Measurements from ENCODE around the gene SDK1. TPM values are rescaled to one million over a fixed set of nuclear protein-coding genes. Genes with fewer than 3 reads are reported as not detected.

Gene SDK1
- total and polyA plus RNA-seq, 10 of the 15 experiments (the other 5 are each of a cell fraction or from before 2014, with no cell fraction given), result 0.14 to 0.33 TPM; not detected in 8

DNA sequence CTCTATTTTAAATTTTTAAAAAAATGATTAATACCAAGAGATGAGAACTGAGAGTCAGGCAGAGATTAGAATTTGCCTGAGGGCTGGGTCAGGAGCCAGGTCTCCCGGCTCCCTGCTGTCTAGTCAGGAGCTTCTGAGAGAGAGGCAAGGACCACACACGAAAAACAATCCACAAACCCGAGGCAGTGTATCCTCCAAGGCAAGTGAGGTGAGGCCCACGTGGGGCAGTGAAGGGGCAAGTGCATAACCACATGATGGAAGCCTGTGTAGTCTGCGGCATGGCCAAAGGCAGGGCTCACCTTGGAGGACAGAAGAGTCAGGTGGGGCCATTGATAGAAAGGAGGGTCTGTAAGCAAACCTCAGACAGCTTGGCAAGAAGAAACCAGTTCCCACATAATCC, 839.9 kb downstream of the SDK1 start (continued):
- no peak for TF ChIP-seq EZH2 (IDR thresholded peaks at IDR 0.05; ENCODE audit: borderline replicate concordance, control insufficient read depth, low read depth, low read length)
- no peak for TF ChIP-seq CEBPB (IDR thresholded peaks at IDR 0.05; ENCODE audit: borderline replicate concordance in 1 of 2, low read depth in 2 of 2, low read length in 2 of 2)
- TF ChIP-seq CHD4 (IDR thresholded peaks at IDR 0.05), result no peak

DNA sequence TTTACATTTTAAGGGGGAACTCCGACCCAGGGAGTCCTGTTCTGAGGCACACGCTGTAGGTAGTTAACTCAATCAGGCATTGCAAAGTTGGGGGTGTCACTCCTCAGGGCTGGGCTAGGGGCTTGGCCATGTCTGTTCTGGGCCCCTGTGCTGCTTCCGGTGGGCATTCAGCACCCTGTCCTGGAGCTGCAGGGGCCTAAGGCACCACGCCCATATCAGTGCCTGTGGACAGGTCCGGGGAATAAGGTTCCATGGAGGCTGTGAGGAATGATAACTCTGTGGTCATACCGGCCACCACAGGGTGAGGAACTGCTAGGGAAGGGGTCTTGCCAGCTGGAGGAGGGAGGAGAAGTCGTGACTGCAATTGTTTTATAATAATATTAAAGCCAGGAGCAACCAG, 842.0 kb downstream of the SDK1 start:
- no peak overlapping the region for H2AFZ ChIP-seq (ENCODE audit: control insufficient read depth, low read depth, low read length)
- H3K4me1 ChIP-seq (ENCODE audit: control insufficient read depth, insufficient read depth, low read length), result no peaks in the 10 kb centered on the region
- no peak overlapping the region for H3K4me3 ChIP-seq
- H3K9ac ChIP-seq (ENCODE audit: control insufficient read depth, insufficient read depth, low read length), result no peak overlapping the region
- ChIA-PET SMC1A (ENCODE audit: uncharacterized antibody, unreplicated experiment) (no interaction called here), POLR2A (no interaction called here), RAD21 (ENCODE audit: unreplicated experiment) (no interaction called here), CTCF (interaction anchor here (0.9 kb wide), 1 partner anchor 254 kb away, joined by 3 read pairs; no protein-coding TSS in a partner anchor)
- H3K79me2 ChIP-seq (ENCODE audit: control insufficient read depth, insufficient read depth, low read length), result no peaks in the 10 kb centered on the region
- no peaks in the 10 kb centered on the region for H3K27me3 ChIP-seq (replicated peaks in 1 of 2; ENCODE audit: control insufficient read depth in 2 of 2, insufficient read depth in 2 of 2, low read length in 1 of 2)
- H3K9me3 ChIP-seq (replicated peaks; ENCODE audit: control insufficient read depth, insufficient read depth, low read length), result no peaks in the 10 kb centered on the region; the same call in 2 of the 3 replicates
- TF ChIP-seq POLR2AphosphoS2 (IDR thresholded peaks at IDR 0.05; ENCODE audit: low read depth, low read length) (no peak), KDM1A (IDR thresholded peaks at IDR 0.05; ENCODE audit: borderline replicate concordance) (no peak)
- no peaks in the 10 kb centered on the region for H3K36me3 ChIP-seq (ENCODE audit: control insufficient read depth in 2 of 2, insufficient read depth in 2 of 2, low read length in 1 of 2)
- no peak overlapping the region for H3K4me2 ChIP-seq (ENCODE audit: control insufficient read depth, insufficient read depth)
- BruUV-seq (replicated peaks), result no TSS peak
- no peaks in the 10 kb centered on the region for H4K20me1 ChIP-seq (ENCODE audit: control insufficient read depth, insufficient read depth)
- ATAC-seq (no peak), DNase-seq (ENCODE audit: low read depth, low spot score) (no peak), FAIRE-seq (no peak)
- in situ Hi-C loops (cut with MboI), result no loop called here
- 22% methylated on average over 7 of the region's 7 CpGs for WGBS (ENCODE audit: insufficient coverage, insufficient replicate concordance, low lambda C conversion rate, missing lambda C conversion rate)
- intact Hi-C loops (cut with micrococcal nuclease; ENCODE audit: unreplicated experiment), result no loop called here
- no peak overlapping the region for H3K27ac ChIP-seq (ENCODE audit: control insufficient read depth, insufficient read depth)

GRCh38 chr7:4143511-4144171, 842.6 kb downstream of the SDK1 start:
- Histone ChIP-seq H3K9ac (ENCODE audit: control insufficient read depth, insufficient read depth, low read length) (no peak overlapping the region), H3K36me3 (ENCODE audit: control insufficient read depth in 2 of 2, insufficient read depth in 2 of 2, low read length in 1 of 2) (no peaks in the 10 kb centered on the region), H2AFZ (ENCODE audit: control insufficient read depth, low read depth, low read length) (no peak overlapping the region), H3K4me1 (ENCODE audit: control insufficient read depth, insufficient read depth, low read length) (no peaks in the 10 kb centered on the region), H3K79me2 (ENCODE audit: control insufficient read depth, insufficient read depth, low read length) (no peaks in the 10 kb centered on the region), H3K4me3 (no peak overlapping the region), H3K27ac (ENCODE audit: control insufficient read depth, insufficient read depth) (no peak overlapping the region), H3K4me2 (ENCODE audit: control insufficient read depth, insufficient read depth) (no peak overlapping the region), H3K9me3 (replicated peaks; ENCODE audit: control insufficient read depth, insufficient read depth, low read length) (no peaks in the 10 kb centered on the region; the same call in 2 of the 3 replicates), H4K20me1 (ENCODE audit: control insufficient read depth, insufficient read depth) (no peaks in the 10 kb centered on the region), H3K27me3 (replicated peaks in 1 of 2; ENCODE audit: control insufficient read depth in 2 of 2, insufficient read depth in 2 of 2, low read length in 1 of 2) (no peaks in the 10 kb centered on the region)
- no TSS peak for BruUV-seq (replicated peaks)
- ChIA-PET CTCF (no interaction called here), RAD21 (ENCODE audit: unreplicated experiment) (no interaction called here), SMC1A (ENCODE audit: uncharacterized antibody, unreplicated experiment) (no interaction called here), POLR2A (no interaction called here)
- no peak for DNase-seq (ENCODE audit: low read depth, low spot score)
- in situ Hi-C loops (cut with MboI) (no loop called here), intact Hi-C loops (cut with micrococcal nuclease; ENCODE audit: unreplicated experiment) (no loop called here)
- no peak for FAIRE-seq
- WGBS (ENCODE audit: insufficient coverage, insufficient replicate concordance, low lambda C conversion rate, missing lambda C conversion rate), result 59% methylated on average over 23 of the region's 27 CpGs
- no peak for ATAC-seq
- no peak for TF ChIP-seq MYB (IDR thresholded peaks at IDR 0.05; ENCODE audit: borderline replicate concordance, low read depth, low read length)
- TF ChIP-seq SPI1 (IDR thresholded peaks at IDR 0.05; ENCODE audit: borderline replicate concordance, insufficient read depth, low read depth, low read length), result no peak
- TF ChIP-seq EED (IDR thresholded peaks at IDR 0.05; ENCODE audit: low read depth), result no peak
- no peak for TF ChIP-seq USF2 (IDR thresholded peaks at IDR 0.05; ENCODE audit: borderline replicate concordance, low read depth, low read length)
- TF ChIP-seq, protein P1, sequence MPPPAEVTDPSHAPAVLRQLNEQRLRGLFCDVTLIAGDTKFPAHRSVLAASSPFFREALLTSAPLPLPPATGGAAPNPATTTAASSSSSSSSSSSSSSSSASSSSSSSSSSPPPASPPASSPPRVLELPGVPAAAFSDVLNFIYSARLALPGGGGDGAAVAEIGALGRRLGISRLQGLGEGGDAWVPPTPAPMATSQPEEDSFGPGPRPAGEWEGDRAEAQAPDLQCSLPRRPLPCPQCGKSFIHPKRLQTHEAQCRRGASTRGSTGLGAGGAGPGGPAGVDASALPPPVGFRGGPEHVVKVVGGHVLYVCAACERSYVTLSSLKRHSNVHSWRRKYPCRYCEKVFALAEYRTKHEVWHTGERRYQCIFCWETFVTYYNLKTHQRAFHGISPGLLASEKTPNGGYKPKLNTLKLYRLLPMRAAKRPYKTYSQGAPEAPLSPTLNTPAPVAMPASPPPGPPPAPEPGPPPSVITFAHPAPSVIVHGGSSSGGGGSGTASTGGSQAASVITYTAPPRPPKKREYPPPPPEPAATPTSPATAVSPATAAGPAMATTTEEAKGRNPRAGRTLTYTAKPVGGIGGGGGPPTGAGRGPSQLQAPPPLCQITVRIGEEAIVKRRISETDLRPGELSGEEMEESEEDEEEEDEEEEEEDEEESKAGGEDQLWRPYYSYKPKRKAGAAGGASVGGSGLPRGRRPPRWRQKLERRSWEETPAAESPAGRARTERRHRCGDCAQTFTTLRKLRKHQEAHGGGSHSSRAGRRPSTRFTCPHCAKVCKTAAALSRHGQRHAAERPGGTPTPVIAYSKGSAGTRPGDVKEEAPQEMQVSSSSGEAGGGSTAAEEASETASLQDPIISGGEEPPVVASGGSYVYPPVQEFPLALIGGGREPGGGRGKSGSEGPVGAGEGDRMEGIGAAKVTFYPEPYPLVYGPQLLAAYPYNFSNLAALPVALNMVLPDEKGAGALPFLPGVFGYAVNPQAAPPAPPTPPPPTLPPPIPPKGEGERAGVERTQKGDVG (CRISPR knock-in tag; IDR thresholded peaks at IDR 0.05), result no peak
- TF ChIP-seq CHD4 (IDR thresholded peaks at IDR 0.05), result no peak
- no peak for TF ChIP-seq EGR1 (IDR thresholded peaks at IDR 0.05; ENCODE audit: borderline replicate concordance in 1 of 2, low read depth in 2 of 2, low read length in 2 of 2)

Data from GM12878 (cell line).